D721Med (cell line): ENCODE data around the gene OSBPL3.

Experiments
- DNase-seq: peaks from one replicate; pipeline ENCODE4 v3.0.0; 2011; ENCODE audit warnings: low spot score; ENCODE audit not compliant: insufficient read length
- FAIRE-seq: peaks from 2 replicates; lab custom pipeline; 2011; peaks lifted over from hg19 to GRCh38; lab: Jason Lieb, UNC
- TF ChIP-seq, protein P1 (sequence below): IDR thresholded peaks from 2 replicates; pipeline ENCODE4 v1.5.1; 2012; ENCODE audit warnings: mild to moderate bottlenecking, control low read depth; ENCODE audit not compliant: insufficient read depth; ENCODE audit errors: missing control alignments

OSBPL3 gene

DNA sequence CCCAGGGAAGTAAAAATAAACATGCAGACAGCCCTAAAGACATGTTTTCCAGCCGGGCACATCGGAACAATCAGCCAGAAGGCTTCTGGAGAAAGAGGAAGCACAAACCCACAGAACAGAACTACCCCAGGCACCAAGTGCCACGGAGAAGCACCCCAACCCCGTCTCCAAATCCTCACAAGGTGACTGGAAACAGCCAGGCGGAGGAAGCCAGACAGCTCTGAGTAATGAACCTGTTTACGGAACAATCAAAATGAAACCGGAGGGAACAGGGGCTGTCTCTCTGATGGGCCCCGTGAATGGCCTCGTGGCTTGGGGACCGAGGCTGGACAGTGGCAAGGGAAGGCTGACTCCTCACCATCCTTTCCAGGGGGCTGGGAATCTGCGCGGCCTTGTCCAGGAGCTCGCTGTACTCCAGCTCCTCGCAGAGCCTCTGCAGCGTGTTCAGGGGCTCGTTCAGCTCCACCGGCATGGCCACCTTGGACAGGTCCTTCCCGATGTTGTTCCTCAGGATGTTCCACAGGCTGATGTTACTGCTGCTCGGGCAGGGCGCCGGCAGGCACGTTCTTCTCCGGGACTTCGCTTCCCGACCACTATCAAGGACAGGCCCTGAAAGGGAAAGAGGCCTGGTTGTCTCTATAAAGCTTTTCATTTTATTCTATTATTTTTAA is 145.7 kb downstream of the OSBPL3 start:
- TF ChIP-seq, protein P1, sequence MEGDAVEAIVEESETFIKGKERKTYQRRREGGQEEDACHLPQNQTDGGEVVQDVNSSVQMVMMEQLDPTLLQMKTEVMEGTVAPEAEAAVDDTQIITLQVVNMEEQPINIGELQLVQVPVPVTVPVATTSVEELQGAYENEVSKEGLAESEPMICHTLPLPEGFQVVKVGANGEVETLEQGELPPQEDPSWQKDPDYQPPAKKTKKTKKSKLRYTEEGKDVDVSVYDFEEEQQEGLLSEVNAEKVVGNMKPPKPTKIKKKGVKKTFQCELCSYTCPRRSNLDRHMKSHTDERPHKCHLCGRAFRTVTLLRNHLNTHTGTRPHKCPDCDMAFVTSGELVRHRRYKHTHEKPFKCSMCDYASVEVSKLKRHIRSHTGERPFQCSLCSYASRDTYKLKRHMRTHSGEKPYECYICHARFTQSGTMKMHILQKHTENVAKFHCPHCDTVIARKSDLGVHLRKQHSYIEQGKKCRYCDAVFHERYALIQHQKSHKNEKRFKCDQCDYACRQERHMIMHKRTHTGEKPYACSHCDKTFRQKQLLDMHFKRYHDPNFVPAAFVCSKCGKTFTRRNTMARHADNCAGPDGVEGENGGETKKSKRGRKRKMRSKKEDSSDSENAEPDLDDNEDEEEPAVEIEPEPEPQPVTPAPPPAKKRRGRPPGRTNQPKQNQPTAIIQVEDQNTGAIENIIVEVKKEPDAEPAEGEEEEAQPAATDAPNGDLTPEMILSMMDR = no peak
- FAIRE-seq = no peak

GRCh38 chr7:24833549-24833948 is 146.4 kb downstream of the OSBPL3 start:
- TF ChIP-seq, protein P1 = no peak
- FAIRE-seq = no peak
- DNase-seq = no peak

More for the DNA sequence above, 145.7 kb downstream of the OSBPL3 start:
- DNase-seq = no peak

GRCh38 chr7:24831240-24831639 is 148.7 kb downstream of the OSBPL3 start:
- DNase-seq (no peak), FAIRE-seq (no peak)
- TF ChIP-seq, protein P1 = no peak

- no peak for DNase-seq
- FAIRE-seq = no peak
Observed at GRCh38 chr7:24830440-24831050, 149.4 kb downstream of the OSBPL3 start.

GRCh38 chr7:24829787-24830186 is 150.2 kb downstream of the OSBPL3 start:
- TF ChIP-seq, protein P1 = no peak
- FAIRE-seq (no peak), DNase-seq (no peak)

More at GRCh38 chr7:24830440-24831050, 149.4 kb downstream of the OSBPL3 start:
- TF ChIP-seq, protein P1 = no peak

DNA sequence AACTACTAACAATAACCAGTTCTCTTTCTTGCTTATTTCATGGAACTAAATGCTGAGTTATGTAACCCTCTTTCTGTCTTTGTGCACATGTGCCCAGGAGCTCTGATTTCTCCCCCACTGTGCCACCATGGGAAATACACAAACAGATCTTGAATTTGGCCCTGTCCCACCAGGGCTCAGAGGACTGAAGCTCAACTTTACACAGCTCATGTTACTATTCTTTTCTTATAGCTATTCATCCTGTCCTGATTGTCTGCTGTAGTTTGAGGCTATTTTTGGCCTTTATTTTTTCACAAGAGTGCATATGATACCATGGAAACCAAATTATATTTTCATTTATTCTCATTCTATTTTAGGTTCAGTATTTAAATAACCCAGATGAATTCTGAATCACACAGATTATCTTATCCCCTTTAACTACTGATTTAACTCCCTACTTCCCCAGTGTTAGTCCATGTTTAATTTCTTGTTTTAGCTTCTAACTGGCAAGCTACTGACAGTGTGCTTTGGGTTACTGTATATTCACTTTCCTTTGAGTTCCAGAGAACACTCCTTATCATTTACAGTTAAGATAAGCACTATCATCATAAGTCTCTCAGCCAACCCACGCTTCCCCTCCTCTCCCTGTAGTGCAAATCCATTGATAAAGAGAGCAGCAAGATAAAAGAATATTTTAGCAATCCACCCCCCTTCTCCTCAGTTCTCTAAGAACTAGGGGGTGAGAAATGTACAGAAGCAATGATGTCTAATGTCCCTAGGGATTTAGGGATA is 150.9 kb downstream of the OSBPL3 start:
- TF ChIP-seq, protein P1 = no peak
- FAIRE-seq (no peak), DNase-seq (no peak)
